ENCODE measurements around the gene ADAM19. TPM values are rescaled to one million over a fixed set of nuclear protein-coding genes. Genes with fewer than 3 reads are reported as not detected.
A peak's percentile ranks its signal among the peaks of the same experiment; 100 is the strongest.

ADAM19 gene
- total RNA-seq, 1 donor from 2014 or later = 176 TPM

- Mint-ChIP-seq H3K4me3 (ENCODE audit: unreplicated experiment) (no peak overlapping the region), H3K9me3 (ENCODE audit: unreplicated experiment) (no peaks in the 10 kb centered on the region), H3K36me3 (ENCODE audit: low read depth, unreplicated experiment) (peaks cover 60% of the 10 kb centered on the region), H3K27ac (ENCODE audit: unreplicated experiment) (no peak overlapping the region), H3K27me3 (ENCODE audit: unreplicated experiment) (peaks cover 15% of the 10 kb centered on the region), H3K4me1 (ENCODE audit: unreplicated experiment) (peaks cover under 1% of the 10 kb centered on the region)
- DNase-seq (ENCODE audit: low spot score) = no peak
- no peak for TF ChIP-seq CTCF (IDR thresholded peaks at IDR 0.05; ENCODE audit: unreplicated experiment)
Measured at GRCh38 chr5:157497875-157498611, 77.5 kb downstream of the ADAM19 start.

- Mint-ChIP-seq H3K4me1 (ENCODE audit: unreplicated experiment) (no peaks in the 10 kb centered on the region), H3K36me3 (ENCODE audit: low read depth, unreplicated experiment) (peaks cover 54% of the 10 kb centered on the region), H3K27ac (ENCODE audit: unreplicated experiment) (no peak overlapping the region), H3K27me3 (ENCODE audit: unreplicated experiment) (peaks cover 10% of the 10 kb centered on the region), H3K4me3 (ENCODE audit: unreplicated experiment) (peak overlapping the region; percentile 10), H3K9me3 (ENCODE audit: unreplicated experiment) (no peaks in the 10 kb centered on the region)
- TF ChIP-seq CTCF (IDR thresholded peaks at IDR 0.05; ENCODE audit: unreplicated experiment) = no peak
- no peak for DNase-seq (ENCODE audit: low spot score)
Measured at GRCh38 chr5:157496864-157497263, 78.7 kb downstream of the ADAM19 start.

- TF ChIP-seq CTCF (IDR thresholded peaks at IDR 0.05; ENCODE audit: unreplicated experiment) = no peak
- Mint-ChIP-seq H3K27ac (ENCODE audit: unreplicated experiment) (no peak overlapping the region), H3K36me3 (ENCODE audit: low read depth, unreplicated experiment) (peaks cover 43% of the 10 kb centered on the region), H3K27me3 (ENCODE audit: unreplicated experiment) (peaks cover 2% of the 10 kb centered on the region), H3K4me1 (ENCODE audit: unreplicated experiment) (no peaks in the 10 kb centered on the region), H3K9me3 (ENCODE audit: unreplicated experiment) (no peaks in the 10 kb centered on the region), H3K4me3 (ENCODE audit: unreplicated experiment) (peak overlapping the region; percentile 40)
- DNase-seq (ENCODE audit: low spot score) = no peak
Measured at GRCh38 chr5:157494178-157494832, 81.3 kb downstream of the ADAM19 start.

GRCh38 chr5:157492886-157493285 lies 82.7 kb downstream of the ADAM19 start:
- no peak overlapping the region for H3K4me3 Mint-ChIP-seq (ENCODE audit: unreplicated experiment)
- DNase-seq (ENCODE audit: low spot score) = no peak
- no peaks in the 10 kb centered on the region for H3K4me1 Mint-ChIP-seq (ENCODE audit: unreplicated experiment)
- H3K36me3 Mint-ChIP-seq (ENCODE audit: low read depth, unreplicated experiment) = peaks cover 48% of the 10 kb centered on the region
- H3K9me3 Mint-ChIP-seq (ENCODE audit: unreplicated experiment) = no peaks in the 10 kb centered on the region
- TF ChIP-seq CTCF (IDR thresholded peaks at IDR 0.05; ENCODE audit: unreplicated experiment) = no peak
- no peak overlapping the region for H3K27ac Mint-ChIP-seq (ENCODE audit: unreplicated experiment)
- H3K27me3 Mint-ChIP-seq (ENCODE audit: unreplicated experiment) = peaks cover 2% of the 10 kb centered on the region

- H3K36me3 Mint-ChIP-seq (ENCODE audit: low read depth, unreplicated experiment) = peaks cover 51% of the 10 kb centered on the region
- H3K4me3 Mint-ChIP-seq (ENCODE audit: unreplicated experiment) = peak overlapping the region; percentile 25
- no peak for DNase-seq (ENCODE audit: low spot score)
- no peak overlapping the region for H3K27ac Mint-ChIP-seq (ENCODE audit: unreplicated experiment)
- no peak for TF ChIP-seq CTCF (IDR thresholded peaks at IDR 0.05; ENCODE audit: unreplicated experiment)
- H3K27me3 Mint-ChIP-seq (ENCODE audit: unreplicated experiment) = no peaks in the 10 kb centered on the region
- no peaks in the 10 kb centered on the region for H3K9me3 Mint-ChIP-seq (ENCODE audit: unreplicated experiment)
- no peaks in the 10 kb centered on the region for H3K4me1 Mint-ChIP-seq (ENCODE audit: unreplicated experiment)
Measured at GRCh38 chr5:157491471-157491995, 84.0 kb downstream of the ADAM19 start.
